ENCODE measurements around the gene PHIP.

DNA sequence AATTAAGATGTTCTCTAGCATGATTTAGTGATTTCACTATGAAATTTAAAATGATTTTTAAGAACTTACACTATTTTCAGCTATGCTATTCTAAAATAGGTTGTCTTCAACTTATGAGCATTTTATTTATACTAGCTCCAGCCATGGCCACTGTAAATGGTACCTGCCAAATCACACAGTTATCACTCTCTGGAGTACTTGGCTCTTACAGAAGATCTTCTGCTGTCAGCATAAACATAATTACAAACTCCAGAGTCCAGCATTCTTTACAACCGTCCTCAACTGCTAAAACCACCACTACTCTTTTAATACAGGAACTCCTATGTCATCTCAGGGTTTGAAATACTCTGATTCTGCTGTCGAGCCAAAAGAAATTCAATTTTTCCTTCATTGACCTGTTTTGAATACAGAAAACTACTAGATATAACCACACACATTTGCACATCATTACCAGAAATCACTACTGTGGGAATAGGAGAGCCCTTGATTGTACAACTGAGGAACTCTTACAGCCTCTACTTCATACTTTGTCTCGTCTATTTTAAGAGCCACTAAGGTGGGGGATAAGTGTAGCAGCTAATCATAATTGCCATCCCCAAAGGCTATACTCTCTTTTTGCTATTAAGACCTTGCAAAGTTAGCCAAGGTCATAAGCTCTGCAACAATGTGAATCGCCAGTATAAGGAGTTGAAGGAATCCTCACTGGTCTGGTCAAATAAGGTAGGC lies 93.7 kb downstream of the PHIP start:
- TF ChIP-seq, protein P1, sequence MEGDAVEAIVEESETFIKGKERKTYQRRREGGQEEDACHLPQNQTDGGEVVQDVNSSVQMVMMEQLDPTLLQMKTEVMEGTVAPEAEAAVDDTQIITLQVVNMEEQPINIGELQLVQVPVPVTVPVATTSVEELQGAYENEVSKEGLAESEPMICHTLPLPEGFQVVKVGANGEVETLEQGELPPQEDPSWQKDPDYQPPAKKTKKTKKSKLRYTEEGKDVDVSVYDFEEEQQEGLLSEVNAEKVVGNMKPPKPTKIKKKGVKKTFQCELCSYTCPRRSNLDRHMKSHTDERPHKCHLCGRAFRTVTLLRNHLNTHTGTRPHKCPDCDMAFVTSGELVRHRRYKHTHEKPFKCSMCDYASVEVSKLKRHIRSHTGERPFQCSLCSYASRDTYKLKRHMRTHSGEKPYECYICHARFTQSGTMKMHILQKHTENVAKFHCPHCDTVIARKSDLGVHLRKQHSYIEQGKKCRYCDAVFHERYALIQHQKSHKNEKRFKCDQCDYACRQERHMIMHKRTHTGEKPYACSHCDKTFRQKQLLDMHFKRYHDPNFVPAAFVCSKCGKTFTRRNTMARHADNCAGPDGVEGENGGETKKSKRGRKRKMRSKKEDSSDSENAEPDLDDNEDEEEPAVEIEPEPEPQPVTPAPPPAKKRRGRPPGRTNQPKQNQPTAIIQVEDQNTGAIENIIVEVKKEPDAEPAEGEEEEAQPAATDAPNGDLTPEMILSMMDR (IDR thresholded peaks at IDR 0.05; ENCODE audit: low read depth, low read length): no peak
- no peak for TF ChIP-seq POLR2A (IDR thresholded peaks at IDR 0.05; ENCODE audit: extremely low read depth, insufficient read length)
- TF ChIP-seq, protein P2, sequence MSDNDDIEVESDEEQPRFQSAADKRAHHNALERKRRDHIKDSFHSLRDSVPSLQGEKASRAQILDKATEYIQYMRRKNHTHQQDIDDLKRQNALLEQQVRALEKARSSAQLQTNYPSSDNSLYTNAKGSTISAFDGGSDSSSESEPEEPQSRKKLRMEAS (IDR thresholded peaks at IDR 0.05; ENCODE audit: low read depth, low read length): no peak
